ENCODE results near the gene ATP8A2. TPM values are rescaled to one million over a fixed set of nuclear protein-coding genes. Genes with fewer than 3 reads are reported as not detected.

Gene ATP8A2
- total RNA-seq, 3 donors from 2014 or later: under 0.01 to 1.0 (median under 0.01) TPM

DNA sequence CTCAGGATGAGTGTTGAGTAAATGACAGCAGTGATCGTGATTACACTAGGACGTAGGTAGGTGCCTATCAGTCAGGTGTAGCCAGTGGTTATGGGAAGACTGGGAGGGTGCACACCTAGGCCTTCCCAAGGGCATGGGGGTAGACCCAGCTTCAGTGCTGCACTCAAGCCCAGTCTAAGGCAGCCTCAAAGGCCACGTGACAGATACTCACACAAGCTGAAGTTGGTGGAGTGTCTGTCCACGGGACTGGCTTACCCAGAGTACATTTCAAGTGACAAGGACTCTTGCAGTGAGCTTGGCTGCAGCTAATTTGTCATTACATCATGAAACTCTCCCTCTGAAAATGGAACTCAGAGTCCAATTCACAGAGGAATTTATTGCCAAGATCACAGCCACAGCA is 561.7 kb downstream of the ATP8A2 start:
- Histone ChIP-seq H3K36me3 (no peaks in the 10 kb centered on the region), H3K4me1 (no peaks in the 10 kb centered on the region), H3K27ac (no peak overlapping the region), H3K4me3 (no peak overlapping the region), H3K27me3 (no peaks in the 10 kb centered on the region), H3K9me3 (no peaks in the 10 kb centered on the region)
- DNase-seq (ENCODE audit: low spot score in 2 of 2): no peak
- intact Hi-C loops (cut with DNase I; ENCODE audit: low total_unique reads): no loop called here
- TF ChIP-seq POLR2AphosphoS5 (IDR thresholded peaks at IDR 0.05) (no peak), POLR2A (IDR thresholded peaks at IDR 0.05) (no peak)
- TF ChIP-seq, protein P1, sequence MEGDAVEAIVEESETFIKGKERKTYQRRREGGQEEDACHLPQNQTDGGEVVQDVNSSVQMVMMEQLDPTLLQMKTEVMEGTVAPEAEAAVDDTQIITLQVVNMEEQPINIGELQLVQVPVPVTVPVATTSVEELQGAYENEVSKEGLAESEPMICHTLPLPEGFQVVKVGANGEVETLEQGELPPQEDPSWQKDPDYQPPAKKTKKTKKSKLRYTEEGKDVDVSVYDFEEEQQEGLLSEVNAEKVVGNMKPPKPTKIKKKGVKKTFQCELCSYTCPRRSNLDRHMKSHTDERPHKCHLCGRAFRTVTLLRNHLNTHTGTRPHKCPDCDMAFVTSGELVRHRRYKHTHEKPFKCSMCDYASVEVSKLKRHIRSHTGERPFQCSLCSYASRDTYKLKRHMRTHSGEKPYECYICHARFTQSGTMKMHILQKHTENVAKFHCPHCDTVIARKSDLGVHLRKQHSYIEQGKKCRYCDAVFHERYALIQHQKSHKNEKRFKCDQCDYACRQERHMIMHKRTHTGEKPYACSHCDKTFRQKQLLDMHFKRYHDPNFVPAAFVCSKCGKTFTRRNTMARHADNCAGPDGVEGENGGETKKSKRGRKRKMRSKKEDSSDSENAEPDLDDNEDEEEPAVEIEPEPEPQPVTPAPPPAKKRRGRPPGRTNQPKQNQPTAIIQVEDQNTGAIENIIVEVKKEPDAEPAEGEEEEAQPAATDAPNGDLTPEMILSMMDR (IDR thresholded peaks at IDR 0.05): no peak

DNA sequence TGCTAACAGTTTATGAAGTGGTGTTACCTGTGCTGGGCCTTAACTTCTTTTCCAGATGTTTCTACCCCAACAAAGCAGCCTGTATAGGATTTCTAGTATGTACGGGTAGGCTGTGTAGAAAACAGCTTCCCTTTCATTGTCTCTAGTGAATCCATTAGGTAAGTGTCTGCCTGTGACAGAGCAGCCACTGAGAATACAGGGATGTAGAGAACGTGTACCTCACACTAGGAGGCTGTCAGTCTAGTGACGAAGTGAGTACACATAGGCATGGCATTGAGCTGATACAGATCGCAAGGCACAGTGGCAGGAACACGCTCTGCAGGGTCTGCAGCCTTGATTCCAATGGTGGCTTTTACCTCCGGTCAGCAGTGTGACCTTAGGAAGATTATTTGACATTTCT is 562.4 kb downstream of the ATP8A2 start:
- no peaks in the 10 kb centered on the region for H3K4me1 ChIP-seq
- no peak overlapping the region for H3K27ac ChIP-seq
- no peaks in the 10 kb centered on the region for H3K27me3 ChIP-seq
- intact Hi-C loops (cut with DNase I; ENCODE audit: low total_unique reads): no loop called here
- no peaks in the 10 kb centered on the region for H3K9me3 ChIP-seq
- no peak for DNase-seq (ENCODE audit: low spot score in 2 of 2)
- no peak overlapping the region for H3K4me3 ChIP-seq
- TF ChIP-seq POLR2A (IDR thresholded peaks at IDR 0.05) (no peak), POLR2AphosphoS5 (IDR thresholded peaks at IDR 0.05) (no peak)
- TF ChIP-seq, protein P1 (IDR thresholded peaks at IDR 0.05): no peak
- H3K36me3 ChIP-seq: no peaks in the 10 kb centered on the region

DNA sequence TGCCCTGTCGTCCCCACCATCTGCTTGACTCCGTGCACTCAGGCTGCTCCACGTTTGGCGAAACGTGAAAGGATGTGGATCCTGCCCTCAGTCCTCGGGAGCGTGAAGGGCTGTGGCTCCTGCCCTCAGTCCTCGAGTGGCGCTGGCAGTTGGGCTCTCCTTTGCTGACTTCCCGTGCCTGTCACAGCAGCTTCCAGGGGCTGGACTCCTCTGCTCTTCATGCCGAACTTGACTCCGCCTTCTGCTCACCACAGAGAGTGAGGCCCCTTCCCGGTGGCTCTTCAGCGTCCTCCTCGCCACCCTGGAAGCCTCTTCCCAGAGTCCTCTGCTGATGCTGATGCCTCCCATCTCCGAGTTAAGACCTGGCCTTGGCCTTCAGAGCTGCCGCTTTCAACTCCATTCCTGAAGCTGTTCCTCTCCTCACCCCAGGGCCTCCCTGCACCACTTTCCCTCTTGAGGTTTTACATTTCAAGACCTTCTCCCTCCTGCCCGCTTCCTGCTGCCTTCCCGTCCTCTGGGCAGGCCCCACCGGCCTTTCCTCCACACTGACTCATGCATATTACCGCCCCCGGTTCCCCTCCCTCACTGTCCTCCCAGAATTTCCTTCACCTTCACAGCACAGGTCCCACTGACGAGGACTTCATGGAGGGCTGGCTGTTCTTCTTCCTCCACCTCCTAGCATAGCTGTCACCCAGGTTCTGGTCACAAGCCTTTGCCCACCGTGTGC is 568.4 kb downstream of the ATP8A2 start:
- H3K4me3 ChIP-seq: no peak overlapping the region
- TF ChIP-seq POLR2AphosphoS5 (IDR thresholded peaks at IDR 0.05) (no peak), POLR2A (IDR thresholded peaks at IDR 0.05) (no peak)
- TF ChIP-seq, protein P1 (IDR thresholded peaks at IDR 0.05): no peak
- no peaks in the 10 kb centered on the region for H3K36me3 ChIP-seq
- no peaks in the 10 kb centered on the region for H3K27me3 ChIP-seq
- intact Hi-C loops (cut with DNase I; ENCODE audit: low total_unique reads): no loop called here
- H3K27ac ChIP-seq: no peak overlapping the region
- H3K9me3 ChIP-seq: no peaks in the 10 kb centered on the region
- H3K4me1 ChIP-seq: no peaks in the 10 kb centered on the region
- no peak for DNase-seq (ENCODE audit: low spot score in 2 of 2)

DNA sequence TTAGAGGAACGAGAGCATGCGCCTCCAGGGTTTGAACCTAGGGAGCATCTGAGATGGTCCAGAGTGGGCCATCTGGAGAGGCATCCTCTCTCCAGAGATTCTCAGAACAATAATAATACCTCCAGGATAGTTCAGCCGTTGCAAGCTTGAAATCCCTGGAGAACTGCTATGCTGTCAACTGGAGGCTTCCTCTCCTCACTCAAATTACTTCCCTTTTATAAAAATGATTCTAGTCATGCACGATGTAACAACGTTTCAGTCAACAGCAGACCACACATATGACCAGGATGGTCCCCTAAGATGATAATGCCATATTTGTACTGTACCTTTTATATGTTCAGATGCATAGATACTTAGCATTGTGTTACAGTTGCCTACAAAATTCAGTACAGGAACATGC is 571.3 kb downstream of the ATP8A2 start:
- Histone ChIP-seq H3K4me1 (no peaks in the 10 kb centered on the region), H3K4me3 (no peak overlapping the region), H3K36me3 (no peaks in the 10 kb centered on the region), H3K9me3 (no peaks in the 10 kb centered on the region), H3K27me3 (no peaks in the 10 kb centered on the region), H3K27ac (no peak overlapping the region)
- TF ChIP-seq POLR2A (IDR thresholded peaks at IDR 0.05): no peak
- TF ChIP-seq, protein P1 (IDR thresholded peaks at IDR 0.05): no peak
- TF ChIP-seq POLR2AphosphoS5 (IDR thresholded peaks at IDR 0.05): no peak
- DNase-seq (ENCODE audit: low spot score in 2 of 2): no peak
- intact Hi-C loops (cut with DNase I; ENCODE audit: low total_unique reads): no loop called here

DNA sequence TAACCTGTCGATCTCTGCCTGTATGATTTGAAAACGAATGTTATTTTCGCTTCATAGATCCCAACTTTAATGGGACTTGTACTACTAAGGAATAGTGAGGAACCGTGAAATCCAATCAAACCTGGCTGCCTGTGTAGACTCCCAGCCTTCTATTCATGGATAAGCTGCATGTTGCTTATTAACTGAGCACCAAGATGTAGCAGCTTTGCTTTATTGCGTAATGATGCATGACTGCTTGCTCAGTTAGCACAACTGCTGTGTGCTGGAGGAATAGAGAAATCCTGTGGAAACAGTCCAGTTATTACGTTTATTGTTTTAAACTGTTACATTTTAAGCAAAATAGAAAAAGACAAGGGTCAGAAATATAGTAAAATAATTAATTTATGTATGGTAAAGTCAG is 571.9 kb downstream of the ATP8A2 start:
- Histone ChIP-seq H3K4me1 (no peaks in the 10 kb centered on the region), H3K4me3 (no peak overlapping the region), H3K27me3 (no peaks in the 10 kb centered on the region), H3K27ac (no peak overlapping the region), H3K9me3 (no peaks in the 10 kb centered on the region), H3K36me3 (no peaks in the 10 kb centered on the region)
- intact Hi-C loops (cut with DNase I; ENCODE audit: low total_unique reads): no loop called here
- no peak for TF ChIP-seq POLR2A (IDR thresholded peaks at IDR 0.05)
- TF ChIP-seq, protein P1 (IDR thresholded peaks at IDR 0.05): no peak
- no peak for TF ChIP-seq POLR2AphosphoS5 (IDR thresholded peaks at IDR 0.05)
- no peak for DNase-seq (ENCODE audit: low spot score in 2 of 2)
